GM19099 (cell line): ENCODE measurements around the gene FOXA3.

ENCODE experiments used
- POLR2A ChIP-seq: IDR thresholded peaks from 3 replicates; pipeline ENCODE4 v1.6.1; 2011; ENCODE audit warnings: low read depth; ENCODE audit not compliant: insufficient read length; ENCODE audit errors: extremely low read depth

Gene FOXA3

GRCh38 chr19:45824531-45825262, 39.4 kb upstream of the FOXA3 start:
- TF ChIP-seq POLR2A = no peak

- TF ChIP-seq POLR2A = no peak
Measured at GRCh38 chr19:45825263-45825605, 38.9 kb upstream of the FOXA3 start.

GRCh38 chr19:45825917-45826893, 37.9 kb upstream of the FOXA3 start:
- no peak for TF ChIP-seq POLR2A

GRCh38 chr19:45826934-45827333, 37.2 kb upstream of the FOXA3 start:
- no peak for TF ChIP-seq POLR2A

GRCh38 chr19:45827459-45828093, 36.5 kb upstream of the FOXA3 start:
- no peak for TF ChIP-seq POLR2A

GRCh38 chr19:45828523-45828922, 35.6 kb upstream of the FOXA3 start:
- no peak for TF ChIP-seq POLR2A

- TF ChIP-seq POLR2A = no peak
Measured at GRCh38 chr19:45828945-45829344, 35.2 kb upstream of the FOXA3 start.

GRCh38 chr19:45834970-45835369, 29.2 kb upstream of the FOXA3 start:
- no peak for TF ChIP-seq POLR2A

GRCh38 chr19:45842198-45842597, 21.9 kb upstream of the FOXA3 start:
- TF ChIP-seq POLR2A = no peak

GRCh38 chr19:45847663-45848062, 16.5 kb upstream of the FOXA3 start:
- TF ChIP-seq POLR2A = no peak

- TF ChIP-seq POLR2A = no peak
Measured at GRCh38 chr19:45848922-45849321, 15.2 kb upstream of the FOXA3 start.

- no peak for TF ChIP-seq POLR2A
Measured at GRCh38 chr19:45852145-45852750, 11.9 kb upstream of the FOXA3 start.

- no peak for TF ChIP-seq POLR2A
Measured at GRCh38 chr19:45852983-45853382, 11.1 kb upstream of the FOXA3 start.

GRCh38 chr19:45854167-45854778, 9.9 kb upstream of the FOXA3 start:
- no peak for TF ChIP-seq POLR2A
